ENCODE data around the gene USP33.
"Not testable (repeated sequence)": the region's sequence is repeated elsewhere in the genome, so short reads cannot be mapped to it uniquely, and the experiment has no call there.

USP33 gene

GRCh38 chr1:77671836-77672235 lies 87.8 kb downstream of the USP33 start:
- no peak for DNase-seq (ENCODE audit: low read depth)

- DNase-seq (ENCODE audit: low read depth), result no peak
Observed at GRCh38 chr1:77670330-77670729, 89.3 kb downstream of the USP33 start.

- no peak for DNase-seq (ENCODE audit: low read depth)
Observed at GRCh38 chr1:77668924-77669449, 90.7 kb downstream of the USP33 start.

GRCh38 chr1:77664939-77665516 lies 94.6 kb downstream of the USP33 start:
- no peak for DNase-seq (ENCODE audit: low read depth)

GRCh38 chr1:77661696-77662095 lies 98.0 kb downstream of the USP33 start:
- DNase-seq (ENCODE audit: low read depth), result no peak

GRCh38 chr1:77659879-77660593 lies 99.6 kb downstream of the USP33 start:
- DNase-seq (ENCODE audit: low read depth), result no peak

GRCh38 chr1:77658271-77658670 lies 101.4 kb downstream of the USP33 start:
- no peak for DNase-seq (ENCODE audit: low read depth)

- DNase-seq (ENCODE audit: low read depth), result no peak
Observed at GRCh38 chr1:77655431-77655974, 104.1 kb downstream of the USP33 start.

GRCh38 chr1:77652970-77653516 lies 106.6 kb downstream of the USP33 start:
- DNase-seq (ENCODE audit: low read depth), result no peak

- no peak for DNase-seq (ENCODE audit: low read depth)
Observed at GRCh38 chr1:77652268-77652667, 107.4 kb downstream of the USP33 start.

- no peak for DNase-seq (ENCODE audit: low read depth)
Observed at GRCh38 chr1:77649127-77649526, 110.5 kb downstream of the USP33 start.

- not testable (repeated sequence) for DNase-seq (ENCODE audit: low read depth)
Observed at GRCh38 chr1:77646224-77646623, 113.4 kb downstream of the USP33 start.

Data from CMK (cell line).